ENCODE results near the gene USP24. TPM values are rescaled to one million over a fixed set of nuclear protein-coding genes. Genes with fewer than 3 reads are reported as not detected.

USP24 gene
- total RNA-seq, 1 experiment from 2014 or later: 35.3 TPM

DNA sequence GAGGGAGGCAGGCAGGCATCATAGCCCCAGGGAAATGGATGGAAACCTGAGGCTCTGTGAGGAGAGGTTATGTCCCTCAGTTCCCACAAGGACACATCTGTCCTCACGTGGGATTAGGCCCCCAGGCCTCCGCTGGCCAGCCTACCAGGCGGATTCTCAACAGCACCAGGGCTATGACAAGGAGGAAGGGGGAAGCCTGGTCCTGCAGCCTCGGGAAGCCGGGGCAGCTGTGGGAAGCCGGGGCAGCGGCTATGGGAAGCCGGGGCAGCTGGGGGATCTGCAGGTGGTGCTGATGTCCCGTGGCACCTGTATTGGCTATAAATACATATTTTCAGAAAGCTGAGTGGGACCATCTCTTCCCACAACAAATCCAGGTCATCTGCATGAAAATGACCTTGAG is 196.8 kb downstream of the USP24 start:
- Histone ChIP-seq H4K5ac (ENCODE audit: insufficient read length, low read depth, low read length) (no peak overlapping the region), H3K9me3 (ENCODE audit: control insufficient read depth, low read depth, low read length) (no peaks in the 10 kb centered on the region), H3K9ac (ENCODE audit: extremely low read depth, insufficient read length, low read length) (no peak overlapping the region), H3K18ac (ENCODE audit: insufficient read length, low read depth, low read length) (no peak overlapping the region), H3K14ac (ENCODE audit: insufficient read depth, low read length) (no peak overlapping the region), H2AK5ac (ENCODE audit: insufficient read length, low read length) (no peak overlapping the region), H2BK120ac (ENCODE audit: low read depth, low read length, poor library complexity, severe bottlenecking) (no peak overlapping the region), H3K23ac (ENCODE audit: insufficient read length, low read depth, low read length) (no peak overlapping the region), H3K27ac (ENCODE audit: insufficient read length, low read depth, low read length) (no peak overlapping the region), H3K27me3 (ENCODE audit: insufficient read depth, low read length) (no peaks in the 10 kb centered on the region), H2BK15ac (ENCODE audit: low read depth, low read length) (no peak overlapping the region), H4K91ac (ENCODE audit: insufficient read length, low read depth, low read length) (no peak overlapping the region), H3K4me2 (ENCODE audit: insufficient read depth, insufficient read length, low read length) (no peak overlapping the region), H3T11ph (ENCODE audit: low read length) (no peak overlapping the region), H3K56ac (ENCODE audit: insufficient read length, low read depth, low read length) (no peak overlapping the region), H3K23me2 (ENCODE audit: insufficient read length, low read depth, low read length, poor library complexity, severe bottlenecking) (no peaks in the 10 kb centered on the region), H3K4ac (ENCODE audit: low read depth, low read length) (no peak overlapping the region), H3K4me1 (ENCODE audit: insufficient read depth, low read length) (peaks cover 4% of the 10 kb centered on the region; the same call in 1 of the 2 replicates), H4K20me1 (ENCODE audit: control insufficient read depth, insufficient read depth, insufficient read length) (no peaks in the 10 kb centered on the region), H2BK20ac (ENCODE audit: low read depth, low read length, poor library complexity, severe bottlenecking) (no peak overlapping the region), H3K79me2 (ENCODE audit: insufficient read depth, low read length) (no peaks in the 10 kb centered on the region), H4K8ac (replicated peaks; ENCODE audit: insufficient read length, low read depth, low read length) (no peak overlapping the region), H3K79me1 (ENCODE audit: insufficient read depth, low read depth, low read length, poor library complexity, severe bottlenecking) (no peaks in the 10 kb centered on the region), H2BK12ac (ENCODE audit: insufficient read length, low read depth, low read length) (no peak overlapping the region), H2AFZ (ENCODE audit: low read length) (no peak overlapping the region), H2BK5ac (ENCODE audit: insufficient read length, low read length) (no peak overlapping the region)
- TF ChIP-seq, protein P1, sequence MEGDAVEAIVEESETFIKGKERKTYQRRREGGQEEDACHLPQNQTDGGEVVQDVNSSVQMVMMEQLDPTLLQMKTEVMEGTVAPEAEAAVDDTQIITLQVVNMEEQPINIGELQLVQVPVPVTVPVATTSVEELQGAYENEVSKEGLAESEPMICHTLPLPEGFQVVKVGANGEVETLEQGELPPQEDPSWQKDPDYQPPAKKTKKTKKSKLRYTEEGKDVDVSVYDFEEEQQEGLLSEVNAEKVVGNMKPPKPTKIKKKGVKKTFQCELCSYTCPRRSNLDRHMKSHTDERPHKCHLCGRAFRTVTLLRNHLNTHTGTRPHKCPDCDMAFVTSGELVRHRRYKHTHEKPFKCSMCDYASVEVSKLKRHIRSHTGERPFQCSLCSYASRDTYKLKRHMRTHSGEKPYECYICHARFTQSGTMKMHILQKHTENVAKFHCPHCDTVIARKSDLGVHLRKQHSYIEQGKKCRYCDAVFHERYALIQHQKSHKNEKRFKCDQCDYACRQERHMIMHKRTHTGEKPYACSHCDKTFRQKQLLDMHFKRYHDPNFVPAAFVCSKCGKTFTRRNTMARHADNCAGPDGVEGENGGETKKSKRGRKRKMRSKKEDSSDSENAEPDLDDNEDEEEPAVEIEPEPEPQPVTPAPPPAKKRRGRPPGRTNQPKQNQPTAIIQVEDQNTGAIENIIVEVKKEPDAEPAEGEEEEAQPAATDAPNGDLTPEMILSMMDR (conservative IDR thresholded peaks at IDR 0.05): no peak
- H3K36me3 Mint-ChIP-seq (ENCODE audit: insufficient read depth in 1 of 3, low read depth in 3 of 3): peaks cover 0 to 5% (median 0%) of the 10 kb centered on the region in 3 experiments; a peak in 2 of 7 replicates
- peaks cover 28% of the 10 kb centered on the region for H3K27me3 Mint-ChIP-seq (ENCODE audit: low read depth)
- H3K27ac Mint-ChIP-seq: no peak overlapping the region
- WGBS (ENCODE audit: extremely low coverage, insufficient read length, low lambda C conversion rate): no CpG with 5 or more reads among the region's 9 CpGs
- DNase-seq: no peak
- peaks cover 7 to 20% of the 10 kb centered on the region in 2 experiments; a peak in 3 of 4 replicates for H3K4me1 Mint-ChIP-seq
- peaks cover 0 to 5% of the 10 kb centered on the region in 2 experiments; a peak in 4 of 5 replicates for H3K9me3 Mint-ChIP-seq
- H3K4me3 Mint-ChIP-seq: no peak overlapping the region

Small RNA genes lying within 50 kb of the gene (microRNA-seq; reads per million reads assigned to microRNA genes)
- gene MIR4422 (ENCODE audit: borderline microRNAs expressed): 0.58 reads per million

Other genes with a start within 250 kb of the USP24 start
- gene TMEM61, start 234.7 kb downstream of the USP24 start, total RNA-seq (2021): 0.61 and 1.0 TPM in 2 replicates
- 0.17 and 0.35 TPM in 2 replicates for gene BSND, start 216.4 kb downstream of the USP24 start, total RNA-seq (2021)
- 72.2 and 75.1 TPM in 2 replicates for gene PCSK9, start 175.8 kb downstream of the USP24 start, total RNA-seq (2021)

All from H9 (cell line).